Measurements from ENCODE around the gene C4A. TPM values are rescaled to one million over a fixed set of nuclear protein-coding genes. Genes with fewer than 3 reads are reported as not detected.
A peak's percentile ranks its signal among the peaks of the same experiment; 100 is the strongest.

C4A gene
- total and polyA plus RNA-seq, 2 of the 13 experiments (the other 11 are each of a cell fraction or from before 2014, with no cell fraction given), result 165 to 478 TPM

- TF ChIP-seq E2F1 (CRISPR knock-in tag; IDR thresholded peaks at IDR 0.05) (peak; percentile 98), GATA4 (IDR thresholded peaks at IDR 0.05; ENCODE audit: borderline replicate concordance, low read depth) (no peak), MTF1 (CRISPR knock-in tag; IDR thresholded peaks at IDR 0.05) (no peak), POLR2G (IDR thresholded peaks at IDR 0.05; ENCODE audit: low read depth, low read length) (peak; percentile 85), ZSCAN29 (CRISPR knock-in tag; conservative IDR thresholded peaks at IDR 0.05) (0 out of 2 replicates have a peak, but pooled peaks have one; percentile 53), AGO2 (optimal IDR thresholded peaks at IDR 0.05; ENCODE audit: low read depth, low read length) (peak; percentile 87), TAF15 (IDR thresholded peaks at IDR 0.05; ENCODE audit: low read depth, low read length, poor library complexity, severe bottlenecking) (peak; percentile 34), AGO1 (IDR thresholded peaks at IDR 0.05; ENCODE audit: low read depth, low read length, poor library complexity, severe bottlenecking) (peak; percentile 83), MED13 (CRISPR knock-in tag; IDR thresholded peaks at IDR 0.05) (peak; percentile 91), TBP (CRISPR knock-in tag; IDR thresholded peaks at IDR 0.05) (no peak), HNRNPUL1 (IDR thresholded peaks at IDR 0.05; ENCODE audit: low read depth, low read length) (no peak), HOXA9 (CRISPR knock-in tag; IDR thresholded peaks at IDR 0.05; ENCODE audit: borderline replicate concordance) (no peak), ZNF530 (CRISPR knock-in tag; IDR thresholded peaks at IDR 0.05; ENCODE audit: low read depth) (no peak), ZNF121 (CRISPR knock-in tag; IDR thresholded peaks at IDR 0.05) (no peak), THRA (CRISPR knock-in tag; IDR thresholded peaks at IDR 0.05; ENCODE audit: borderline replicate concordance) (no peak; the same call in none of the 2 replicates), STAT5B (CRISPR knock-in tag; IDR thresholded peaks at IDR 0.05) (no peak), ZNF776 (CRISPR knock-in tag; IDR thresholded peaks at IDR 0.05) (no peak), SKI (IDR thresholded peaks at IDR 0.05; ENCODE audit: partially characterized antibody) (peak; percentile 25), ZNF607 (CRISPR knock-in tag; IDR thresholded peaks at IDR 0.05; ENCODE audit: borderline replicate concordance) (peak; percentile 23; the same call in 1 of the 2 replicates), DNMT3B (CRISPR knock-in tag; conservative IDR thresholded peaks at IDR 0.05) (peak; percentile 85), ZBTB21 (CRISPR knock-in tag; IDR thresholded peaks at IDR 0.05) (peak; percentile 96), NONO (IDR thresholded peaks at IDR 0.05) (no peak), NONO (CRISPR knock-in tag; conservative IDR thresholded peaks at IDR 0.05) (peak; percentile 95), ZBTB38 (CRISPR knock-in tag; IDR thresholded peaks at IDR 0.05) (peak; percentile 90), CSRNP2 (CRISPR knock-in tag; conservative IDR thresholded peaks at IDR 0.05; ENCODE audit: low read depth) (no peak), ZNF382 (CRISPR knock-in tag; IDR thresholded peaks at IDR 0.05; ENCODE audit: borderline replicate concordance) (no peak), ISL2 (CRISPR knock-in tag; IDR thresholded peaks at IDR 0.05) (peak; percentile 94)
Measured at GRCh38 chr6:31958741-31959739, 22.8 kb upstream of the C4A start, which contains the start of the genes NELFE and SKIC2 (continued).

Data from HepG2 (cell line).